Loucy (cell line): ENCODE results near the gene SATB2.

ENCODE experiments used
- H2AFZ ChIP-seq: fragments of 200-600 bp; sonication (generic); 2 replicates; pipeline ENCODE4 v1.6.0; 2016; ENCODE audit warnings: antibody characterized with exemption, mild to moderate bottlenecking, low read length, moderate library complexity
- H3F3A ChIP-seq: fragments of 200-600 bp; 2 replicates; pipeline ENCODE4 v1.6.0; 2016; ENCODE audit warnings: antibody characterized with exemption, low read depth, mild to moderate bottlenecking
- H3K27me3 ChIP-seq: fragments of 200-600 bp; sonication (generic); 2 replicates; pipeline ENCODE4 v1.6.1; 2014; ENCODE audit warnings: low read length, mild to moderate bottlenecking; ENCODE audit not compliant: insufficient read depth, poor library complexity, severe bottlenecking
- H3K36me3 ChIP-seq: fragments of 200-600 bp; sonication (generic); 2 replicates; pipeline ENCODE4 v1.6.1; 2016; ENCODE audit warnings: low read length; ENCODE audit not compliant: insufficient read depth
- H3K4me1 ChIP-seq: fragments of 200-600 bp; sonication (generic); 2 replicates; pipeline ENCODE4 v1.5.1; 2014; ENCODE audit warnings: low read length, mild to moderate bottlenecking; ENCODE audit not compliant: insufficient read depth, poor library complexity, severe bottlenecking
- H3K4me2 ChIP-seq: fragments of 200-600 bp; sonication (generic); 2 replicates; pipeline ENCODE4 v1.6.0; 2014; ENCODE audit warnings: antibody characterized with exemption, low read length, low read depth, mild to moderate bottlenecking; ENCODE audit not compliant: poor library complexity, severe bottlenecking
- H3K4me3 ChIP-seq: fragments of 200-600 bp; sonication (generic); 2 replicates; pipeline ENCODE4 v1.5.1; 2014; ENCODE audit warnings: low read length, mild to moderate bottlenecking, mixed read lengths; ENCODE audit not compliant: poor library complexity, severe bottlenecking
- H3K79me2 ChIP-seq: fragments of 200-600 bp; sonication (generic); 2 replicates; pipeline ENCODE4 v1.6.1; 2014; ENCODE audit warnings: low read length; ENCODE audit not compliant: insufficient read depth
- H3K9ac ChIP-seq: fragments of 200-600 bp; sonication (generic); 2 replicates; pipeline ENCODE4 v1.6.0; 2014; ENCODE audit warnings: mild to moderate bottlenecking, low read depth, low read length, moderate library complexity; ENCODE audit not compliant: poor library complexity, severe bottlenecking
- H3K9me2 ChIP-seq: fragments of 200-600 bp; sonication (generic); replicated peaks from 2 replicates; pipeline ENCODE4 v1.6.1; 2016; ENCODE audit warnings: low read depth, low read length, mixed read lengths
- H3K9me3 ChIP-seq: fragments of 200-600 bp; sonication (generic); 2 replicates; pipeline ENCODE4 v1.6.1; 2014; ENCODE audit warnings: mild to moderate bottlenecking, antibody characterized with exemption, low read length, low read depth; ENCODE audit not compliant: insufficient read depth
- H4K20me1 ChIP-seq: fragments of 200-600 bp; sonication (generic); 2 replicates; pipeline ENCODE4 v1.6.0; 2014; ENCODE audit warnings: antibody characterized with exemption, low read length, mild to moderate bottlenecking; ENCODE audit not compliant: insufficient read depth, poor library complexity, severe bottlenecking
- CTCF ChIP-seq: fragments of 200-600 bp; sonication (generic); conservative IDR thresholded peaks from 2 replicates; pipeline ENCODE4 v1.5.1; 2014; ENCODE audit warnings: mild to moderate bottlenecking, antibody characterized with exemption, low read length
- EZH2phosphoT487 ChIP-seq: fragments of 200-600 bp; IDR thresholded peaks from 2 replicates; pipeline ENCODE4 v1.6.1; 2018; ENCODE audit warnings: antibody characterized with exemption, mild to moderate bottlenecking, moderate library complexity, borderline replicate concordance

Gene SATB2

DNA sequence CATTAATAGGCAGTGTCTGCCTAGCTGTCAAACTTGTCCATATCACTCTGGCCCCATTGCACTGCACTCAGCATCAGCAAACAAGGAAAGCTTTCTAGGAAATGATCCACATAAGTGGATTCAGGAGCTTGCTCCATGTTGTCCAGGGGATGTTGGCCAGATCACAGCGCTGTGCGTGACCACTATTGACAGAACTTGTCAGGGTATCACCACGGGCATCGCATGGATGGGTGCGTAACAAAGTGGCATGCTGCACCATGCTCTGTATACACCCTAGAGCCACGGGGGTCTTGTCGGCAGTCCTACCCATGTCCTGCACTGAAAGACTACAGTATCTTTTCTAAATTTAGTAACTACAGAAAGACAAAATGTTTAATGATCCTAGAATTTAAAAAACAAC, 15.6 kb downstream of the SATB2 start:
- no peaks in the 10 kb centered on the region for H4K20me1 ChIP-seq
- no peaks in the 10 kb centered on the region for H3K4me1 ChIP-seq
- no peaks in the 10 kb centered on the region for H3K9me2 ChIP-seq
- no peaks in the 10 kb centered on the region for H3K9me3 ChIP-seq
- no peaks in the 10 kb centered on the region for H3K27me3 ChIP-seq
- H3K9ac ChIP-seq: no peak overlapping the region
- H2AFZ ChIP-seq: no peak overlapping the region
- H3F3A ChIP-seq: no peaks in the 10 kb centered on the region
- no peaks in the 10 kb centered on the region for H3K79me2 ChIP-seq
- H3K4me2 ChIP-seq: no peak overlapping the region
- TF ChIP-seq EZH2phosphoT487: no peak
- TF ChIP-seq CTCF: no peak
- H3K36me3 ChIP-seq: no peaks in the 10 kb centered on the region
- no peak overlapping the region for H3K4me3 ChIP-seq

DNA sequence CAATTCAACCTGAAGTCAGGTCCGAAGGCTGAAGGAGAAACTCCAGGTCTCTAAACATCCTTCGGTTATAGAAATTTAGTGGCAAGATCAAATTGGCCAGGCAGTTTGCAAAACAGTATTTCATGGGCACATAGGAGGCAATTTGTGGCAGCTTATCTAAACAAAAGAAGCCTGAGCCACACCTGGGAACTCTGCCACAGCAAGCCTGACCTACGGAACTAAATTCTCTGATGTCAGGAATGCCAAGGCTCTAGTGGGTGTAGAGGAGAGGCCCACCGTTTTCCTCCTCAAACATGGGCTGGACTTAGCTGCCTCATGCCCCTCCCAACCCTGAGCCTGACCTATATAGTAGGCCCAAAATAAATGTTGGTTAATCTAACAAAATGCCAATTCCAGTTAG, 16.0 kb downstream of the SATB2 start:
- no peak for TF ChIP-seq CTCF
- no peak for TF ChIP-seq EZH2phosphoT487
- Histone ChIP-seq H3K27me3 (no peaks in the 10 kb centered on the region), H3K9me2 (no peaks in the 10 kb centered on the region), H3K9ac (no peak overlapping the region), H3K4me2 (no peak overlapping the region), H2AFZ (no peak overlapping the region), H3K79me2 (no peaks in the 10 kb centered on the region), H3F3A (no peaks in the 10 kb centered on the region), H4K20me1 (no peaks in the 10 kb centered on the region), H3K36me3 (no peaks in the 10 kb centered on the region), H3K4me3 (no peak overlapping the region), H3K4me1 (no peaks in the 10 kb centered on the region), H3K9me3 (no peaks in the 10 kb centered on the region)

GRCh38 chr2:199440118-199440517, 17.6 kb downstream of the SATB2 start:
- Histone ChIP-seq H3K9ac (no peak overlapping the region), H3K9me2 (no peaks in the 10 kb centered on the region), H4K20me1 (no peaks in the 10 kb centered on the region), H3K79me2 (no peaks in the 10 kb centered on the region), H3K4me1 (no peaks in the 10 kb centered on the region), H2AFZ (no peak overlapping the region), H3K4me2 (no peak overlapping the region), H3K9me3 (no peaks in the 10 kb centered on the region), H3K36me3 (no peaks in the 10 kb centered on the region), H3F3A (no peaks in the 10 kb centered on the region), H3K27me3 (no peaks in the 10 kb centered on the region), H3K4me3 (no peak overlapping the region)
- no peak for TF ChIP-seq EZH2phosphoT487
- TF ChIP-seq CTCF: no peak
